SK-N-SH (cell line): ENCODE data around the gene BTN3A1. TPM values are rescaled to one million over a fixed set of nuclear protein-coding genes. Genes with fewer than 3 reads are reported as not detected.
"Not testable (repeated sequence)": the region's sequence is repeated elsewhere in the genome, so short reads cannot be mapped to it uniquely, and the experiment has no call there.

ENCODE experiments used
- CTCF ChIA-PET: fragments of 300-600, 350-600 bp; formaldehyde crosslinking; extraction: SDS; loops from one replicate; lab custom pipeline; 2021; lab: Yijun Ruan, JAX
- POLR2A ChIA-PET: fragments of 350-600 bp; sonication (Branson Sonifier 250); formaldehyde crosslinking; extraction: SDS; loops from one replicate; lab custom pipeline; 2020; ENCODE audit warnings: antibody characterized with exemption, inconsistent platforms; lab: Yijun Ruan, JAX
- DNase-seq: peaks from one replicate; pipeline ENCODE4 v3.0.0; 2012
- H2AFZ ChIP-seq: fragments of 200-600 bp; sonication (generic); 2 replicates; pipeline ENCODE4 v1.8.1; 2016; ENCODE audit warnings: antibody characterized with exemption, mild to moderate bottlenecking, low read depth
- H3F3A ChIP-seq: fragments of 200-600 bp; sonication (generic); replicated peaks from 2 replicates; pipeline ENCODE3; 2016; ENCODE audit warnings: antibody characterized with exemption, mild to moderate bottlenecking; ENCODE audit not compliant: insufficient read depth
- H3K27ac ChIP-seq, 2 experiments: fragments of 200-500 bp in 1 of 2; fragments of 200-600 bp in 1 of 2; sonication (Bioruptor generic) in 1 of 2; sonication (generic), shearing (Covaris generic) in 1 of 2; 2 replicates each; pipeline versions ENCODE4 v1.5.1 to v1.6.1; 2014 to 2016; ENCODE audit warnings: low read depth in 2 of 2, inconsistent platforms in 1 of 2, low read length in 1 of 2, mild to moderate bottlenecking in 1 of 2, mixed read lengths in 1 of 2
- H3K27me3 ChIP-seq: fragments of 200-600 bp; sonication (generic), shearing (Covaris generic); 2 replicates; pipeline ENCODE4 v1.6.1; 2016; ENCODE audit warnings: mixed run types; ENCODE audit not compliant: insufficient read depth
- H3K36me3 ChIP-seq, 2 experiments: fragments of 200-500 bp in 1 of 2; fragments of 200-600 bp in 1 of 2; sonication (Bioruptor generic) in 1 of 2; sonication (generic) in 1 of 2; replicated peaks in 1 of 2; 2 replicates each; pipeline versions ENCODE3 to v1.5.1; 2014 to 2016; ENCODE audit warnings: low read length in 1 of 2, mild to moderate bottlenecking in 1 of 2; ENCODE audit not compliant: insufficient read depth in 2 of 2, control insufficient read depth in 1 of 2
- H3K4me1 ChIP-seq, 2 experiments: fragments of 200-500 bp in 1 of 2; fragments of 200-600 bp in 1 of 2; sonication (Bioruptor generic) in 1 of 2; sonication (generic), shearing (Covaris generic) in 1 of 2; 2 replicates each; pipeline versions ENCODE4 v1.5.1 to v1.6.1; 2014 to 2016; ENCODE audit warnings: low read depth in 1 of 2, low read length in 1 of 2, mixed run types in 1 of 2; ENCODE audit not compliant: insufficient read depth in 2 of 2, control insufficient read depth in 1 of 2
- H3K4me2 ChIP-seq: fragments of 200-600 bp; sonication (generic), shearing (Covaris generic); 2 replicates; pipeline ENCODE4 v1.6.1; 2017; ENCODE audit warnings: mixed run types
- H3K4me3 ChIP-seq, 2 experiments: fragments of 200-500 bp in 1 of 2; fragments of 200-600 bp in 1 of 2; sonication (Bioruptor generic) in 1 of 2; sonication (generic), shearing (Covaris generic) in 1 of 2; 2 replicates each; pipeline versions ENCODE4 v1.5.1 to v1.8.1; 2014 to 2016; ENCODE audit warnings: low read depth in 2 of 2, inconsistent platforms in 1 of 2, low read length in 1 of 2, mild to moderate bottlenecking in 1 of 2, mixed read lengths in 1 of 2, moderate library complexity in 1 of 2
- H3K79me2 ChIP-seq: fragments of 200-600 bp; sonication (generic); 2 replicates; pipeline ENCODE4 v1.8.1; 2017; ENCODE audit warnings: mild to moderate bottlenecking; ENCODE audit not compliant: insufficient read depth
- H3K9ac ChIP-seq: fragments of 200-600 bp; sonication (generic); 2 replicates; pipeline ENCODE4 v1.6.1; 2017; ENCODE audit warnings: mixed run types
- H3K9me2 ChIP-seq: fragments of 200-600 bp; sonication (generic); 2 replicates; pipeline ENCODE4 v1.6.1; 2017; ENCODE audit warnings: mixed run types
- H3K9me3 ChIP-seq: fragments of 200-600 bp; sonication (generic); 2 replicates; pipeline ENCODE4 v1.6.1; 2017; ENCODE audit warnings: mixed run types, mild to moderate bottlenecking, moderate library complexity
- H4K20me1 ChIP-seq: fragments of 200-600 bp; sonication (generic); 2 replicates; pipeline ENCODE4 v1.6.1; 2017; ENCODE audit warnings: mild to moderate bottlenecking, mixed run types; ENCODE audit not compliant: insufficient read depth
- CHD2 ChIP-seq: fragments of 150-350 bp; IDR thresholded peaks from 2 replicates; pipeline ENCODE4 v1.6.1; 2018; ENCODE audit warnings: low read length; ENCODE audit not compliant: partially characterized antibody
- ELF1 ChIP-seq: IDR thresholded peaks from 2 replicates; pipeline ENCODE4 v1.4.0; 2012
- FOXJ3 ChIP-seq: sonication (generic); formaldehyde crosslinking; IDR thresholded peaks from 2 replicates; pipeline ENCODE4 v1.5.1; 2020; ENCODE audit warnings: mild to moderate bottlenecking, missing genetic modification reagents
- JUND ChIP-seq: IDR thresholded peaks from 2 replicates; pipeline ENCODE4 v1.4.0; 2012
- MEF2A ChIP-seq: IDR thresholded peaks from 2 replicates; pipeline ENCODE4 v1.4.0; 2012; ENCODE audit warnings: low read depth, borderline replicate concordance
- MXI1 ChIP-seq: IDR thresholded peaks from 2 replicates; pipeline ENCODE4 v1.6.1; 2012; ENCODE audit warnings: mild to moderate bottlenecking, low read depth, low read length, improper control_type of control experiment
- NRF1 ChIP-seq: IDR thresholded peaks from 2 replicates; pipeline ENCODE4 v1.6.1; 2012; ENCODE audit warnings: low read depth, mild to moderate bottlenecking, low read length
- POLR2AphosphoS5 ChIP-seq: IDR thresholded peaks from 2 replicates; pipeline ENCODE4 v1.6.1; 2012; ENCODE audit warnings: low read depth, low read length
- RAD21 ChIP-seq: IDR thresholded peaks from 2 replicates; pipeline ENCODE4 v1.6.1; 2012; ENCODE audit warnings: mild to moderate bottlenecking, low read length
- RCOR1 ChIP-seq: fragments of 150-350 bp; IDR thresholded peaks from 2 replicates; pipeline ENCODE4 v1.6.1; 2017; ENCODE audit warnings: antibody characterized with exemption, low read length
- RXRA ChIP-seq: IDR thresholded peaks from 2 replicates; pipeline ENCODE4 v1.4.0; 2012; ENCODE audit warnings: low read depth, mild to moderate bottlenecking, borderline replicate concordance
- SMC3 ChIP-seq: IDR thresholded peaks from 2 replicates; pipeline ENCODE4 v1.6.1; 2012; ENCODE audit warnings: low read depth, low read length, improper control_type of control experiment
- TAF1 ChIP-seq: IDR thresholded peaks from 2 replicates; pipeline ENCODE4 v1.6.1; 2012; ENCODE audit warnings: low read depth, mild to moderate bottlenecking, low read length, moderate library complexity, borderline replicate concordance
- TEAD4 ChIP-seq: IDR thresholded peaks from 2 replicates; pipeline ENCODE4 v1.4.0; 2012; ENCODE audit warnings: mild to moderate bottlenecking, borderline replicate concordance; ENCODE audit not compliant: insufficient read depth
- WGBS: methylation state at CpG from one replicate; pipeline ENCODE4 v1.1.6; 2017; ENCODE audit warnings: low lambda C conversion rate; 5-methylcytosine and 5-hydroxymethylcytosine counted together
- polyA plus RNA-seq, 3 experiments: library from polyadenylated mRNA; depleted of rRNA; stranded (reverse); fragments of >200 nt; gene quantifications; 2 replicates each; pipeline ENCODE4 v1.2.3, GENCODE V29; 2012
- TF ChIP-seq, protein P1 (sequence below): IDR thresholded peaks from 2 replicates; pipeline ENCODE4 v1.4.0; 2012; ENCODE audit warnings: low read depth, borderline replicate concordance
- TF ChIP-seq, protein P2 (sequence below): IDR thresholded peaks from 2 replicates; pipeline ENCODE4 v1.4.0; 2012; ENCODE audit warnings: low read depth, borderline replicate concordance
- TF ChIP-seq, protein P3 (sequence below): fragments of 150-350 bp; IDR thresholded peaks from 2 replicates; pipeline ENCODE4 v1.6.1; 2016; ENCODE audit warnings: mild to moderate bottlenecking, low read depth, low read length
- TF ChIP-seq, protein P4 (sequence below): IDR thresholded peaks from 2 replicates; pipeline ENCODE4 v1.4.0; 2012; ENCODE audit warnings: low read depth

BTN3A1 gene
- polyA plus RNA-seq, 1 of the 3 experiments (the other 2 are of a cell fraction) = 14.2 TPM

DNA sequence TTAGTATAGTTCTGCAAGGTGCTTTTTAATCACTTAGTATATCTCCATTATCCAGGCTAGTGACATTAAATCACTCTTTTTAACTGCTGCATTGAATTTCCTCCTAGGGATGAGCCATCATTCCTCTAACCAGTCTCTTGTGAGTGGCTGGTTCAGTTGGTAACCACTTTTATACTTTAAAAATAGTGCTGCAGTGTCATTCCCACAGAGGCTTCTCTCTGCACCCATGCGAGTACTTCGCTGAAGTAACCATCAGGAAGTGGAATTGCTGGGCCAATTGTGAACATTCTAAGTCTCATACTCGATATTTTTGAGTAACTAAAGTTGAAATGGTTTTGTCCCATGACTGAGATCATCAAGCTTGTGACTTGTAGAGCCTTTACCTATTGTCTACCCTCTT lies 35.0 kb upstream of the BTN3A1 start:
- no peak overlapping the region for H3K4me3 ChIP-seq
- DNase-seq = no peak
- H4K20me1 ChIP-seq = no peaks in the 10 kb centered on the region
- H2AFZ ChIP-seq = no peak overlapping the region
- H3K27ac ChIP-seq = peak overlapping the region in 1 of 2 experiments; percentile 58; a peak in 1 of 4 replicates
- H3K79me2 ChIP-seq = no peaks in the 10 kb centered on the region; the same call in 1 of the 2 replicates
- H3K27me3 ChIP-seq = no peaks in the 10 kb centered on the region
- H3K9me2 ChIP-seq = no peaks in the 10 kb centered on the region
- POLR2A ChIA-PET = no interaction called here
- H3K9ac ChIP-seq = no peak overlapping the region
- H3K4me2 ChIP-seq = no peak overlapping the region
- TF ChIP-seq POLR2AphosphoS5 (no peak), RAD21 (no peak), MEF2A (no peak), FOXJ3 (CRISPR knock-in tag) (no peak), RXRA (no peak), MXI1 (no peak), JUND (no peak), TAF1 (no peak)
- TF ChIP-seq, protein P1, sequence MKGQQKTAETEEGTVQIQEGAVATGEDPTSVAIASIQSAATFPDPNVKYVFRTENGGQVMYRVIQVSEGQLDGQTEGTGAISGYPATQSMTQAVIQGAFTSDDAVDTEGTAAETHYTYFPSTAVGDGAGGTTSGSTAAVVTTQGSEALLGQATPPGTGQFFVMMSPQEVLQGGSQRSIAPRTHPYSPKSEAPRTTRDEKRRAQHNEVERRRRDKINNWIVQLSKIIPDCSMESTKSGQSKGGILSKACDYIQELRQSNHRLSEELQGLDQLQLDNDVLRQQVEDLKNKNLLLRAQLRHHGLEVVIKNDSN = no peak
- H3K9me3 ChIP-seq = no peaks in the 10 kb centered on the region
- 74% methylated on average over 3 of the region's 3 CpGs for WGBS
- CTCF ChIA-PET = interaction anchor here (1.3 kb wide), 1 partner anchor 25 kb away, joined by 5 read pairs; no protein-coding TSS in a partner anchor
- no peaks in the 10 kb centered on the region for H3F3A ChIP-seq
- H3K4me1 ChIP-seq = peaks cover 12 to 16% of the 10 kb centered on the region in 2 experiments; a peak in 3 of 4 replicates
- H3K36me3 ChIP-seq = peaks cover 0 to 8% of the 10 kb centered on the region in 2 experiments

DNA sequence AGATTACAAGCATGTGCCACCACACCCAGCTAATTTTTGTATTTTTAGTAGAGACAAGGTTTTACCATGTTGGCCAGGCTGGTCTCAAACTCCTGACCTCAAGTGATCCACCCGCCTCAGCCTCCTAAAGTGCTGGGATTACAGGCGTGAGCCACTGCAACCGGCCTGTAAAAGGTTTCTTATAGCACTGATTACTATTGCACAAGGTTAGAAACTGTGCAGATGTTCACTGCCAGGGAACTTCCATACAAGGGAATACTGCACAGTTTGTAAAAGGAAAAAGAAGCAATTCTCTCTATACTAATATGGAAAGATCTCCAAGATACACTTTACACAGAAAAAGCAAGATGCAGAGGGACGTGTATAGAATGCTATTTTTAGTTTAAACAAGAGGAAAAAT lies 30.3 kb upstream of the BTN3A1 start:
- peaks cover 8 to 23% of the 10 kb centered on the region in 2 experiments for H3K36me3 ChIP-seq
- H3K9me3 ChIP-seq, H3K4me3 ChIP-seq, DNase-seq, H4K20me1 ChIP-seq, POLR2A ChIA-PET, CTCF ChIA-PET, H2AFZ ChIP-seq, H3K4me2 ChIP-seq, H3K9me2 ChIP-seq, H3F3A ChIP-seq, H3K4me1 ChIP-seq, H3K9ac ChIP-seq, H3K27me3 ChIP-seq, H3K27ac ChIP-seq, H3K79me2 ChIP-seq: not testable (repeated sequence)
- 92% methylated on average over 4 of the region's 4 CpGs for WGBS

DNA sequence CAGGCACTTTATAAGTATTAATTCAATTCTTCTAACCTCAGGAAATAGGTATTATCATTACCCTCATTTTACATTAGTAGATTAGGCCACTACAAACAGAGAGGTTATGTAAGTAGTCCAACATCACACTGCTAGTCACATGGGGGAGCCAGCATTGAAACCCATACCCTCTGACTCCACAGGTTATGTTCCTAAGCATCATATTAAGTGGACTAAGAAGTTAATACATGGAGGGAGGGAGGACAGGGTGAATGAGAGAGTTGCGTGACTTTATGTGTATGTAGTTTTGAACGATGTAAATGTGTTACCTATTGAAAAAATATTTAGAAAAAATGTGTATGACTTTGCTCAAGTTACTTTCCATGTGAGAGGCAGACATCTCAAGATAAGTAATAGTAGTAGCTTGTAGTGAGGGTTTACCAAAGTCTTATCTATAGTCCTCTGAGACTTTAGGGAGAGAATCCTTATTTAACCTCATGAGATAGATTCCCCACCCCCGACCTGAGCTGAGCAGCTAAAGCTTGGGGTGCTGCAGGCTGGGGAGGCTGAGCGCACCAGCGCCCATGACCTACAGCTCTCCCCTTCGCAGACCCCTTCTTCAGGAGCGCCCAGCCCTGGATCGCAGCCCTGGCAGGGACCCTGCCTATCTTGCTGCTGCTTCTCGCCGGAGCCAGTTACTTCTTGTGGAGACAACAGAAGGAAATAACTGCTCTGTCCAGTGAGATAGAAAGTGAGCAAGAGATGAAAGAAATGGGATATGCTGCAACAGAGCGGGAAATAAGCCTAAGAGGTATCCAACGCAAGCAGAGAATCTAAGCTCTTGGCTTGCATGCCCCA lies 29.5 kb upstream of the BTN3A1 start:
- CTCF ChIA-PET = no interaction called here
- Histone ChIP-seq H3K9ac (no peak overlapping the region), H3K79me2 (no peaks in the 10 kb centered on the region), H3K36me3 (peaks cover 8 to 23% of the 10 kb centered on the region in 2 experiments), H3K9me3 (no peaks in the 10 kb centered on the region), H3F3A (no peaks in the 10 kb centered on the region), H3K4me3 (no peak overlapping the region), H3K4me1 (peaks cover 0 to under 1% of the 10 kb centered on the region in 2 experiments; a peak in 1 of 4 replicates), H4K20me1 (no peaks in the 10 kb centered on the region), H3K27ac (no peak overlapping the region), H3K27me3 (no peaks in the 10 kb centered on the region), H3K9me2 (no peaks in the 10 kb centered on the region), H3K4me2 (no peak overlapping the region), H2AFZ (no peak overlapping the region)
- POLR2A ChIA-PET = no interaction called here
- no peak for DNase-seq
- 92% methylated on average over 12 of the region's 12 CpGs for WGBS
- no peak for TF ChIP-seq CHD2
- no peak for TF ChIP-seq POLR2AphosphoS5
- TF ChIP-seq, protein P2, sequence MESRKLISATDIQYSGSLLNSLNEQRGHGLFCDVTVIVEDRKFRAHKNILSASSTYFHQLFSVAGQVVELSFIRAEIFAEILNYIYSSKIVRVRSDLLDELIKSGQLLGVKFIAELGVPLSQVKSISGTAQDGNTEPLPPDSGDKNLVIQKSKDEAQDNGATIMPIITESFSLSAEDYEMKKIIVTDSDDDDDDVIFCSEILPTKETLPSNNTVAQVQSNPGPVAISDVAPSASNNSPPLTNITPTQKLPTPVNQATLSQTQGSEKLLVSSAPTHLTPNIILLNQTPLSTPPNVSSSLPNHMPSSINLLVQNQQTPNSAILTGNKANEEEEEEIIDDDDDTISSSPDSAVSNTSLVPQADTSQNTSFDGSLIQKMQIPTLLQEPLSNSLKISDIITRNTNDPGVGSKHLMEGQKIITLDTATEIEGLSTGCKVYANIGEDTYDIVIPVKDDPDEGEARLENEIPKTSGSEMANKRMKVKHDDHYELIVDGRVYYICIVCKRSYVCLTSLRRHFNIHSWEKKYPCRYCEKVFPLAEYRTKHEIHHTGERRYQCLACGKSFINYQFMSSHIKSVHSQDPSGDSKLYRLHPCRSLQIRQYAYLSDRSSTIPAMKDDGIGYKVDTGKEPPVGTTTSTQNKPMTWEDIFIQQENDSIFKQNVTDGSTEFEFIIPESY = no peak
- no peak for TF ChIP-seq SMC3
- no peak for TF ChIP-seq RAD21
- TF ChIP-seq, protein P3, sequence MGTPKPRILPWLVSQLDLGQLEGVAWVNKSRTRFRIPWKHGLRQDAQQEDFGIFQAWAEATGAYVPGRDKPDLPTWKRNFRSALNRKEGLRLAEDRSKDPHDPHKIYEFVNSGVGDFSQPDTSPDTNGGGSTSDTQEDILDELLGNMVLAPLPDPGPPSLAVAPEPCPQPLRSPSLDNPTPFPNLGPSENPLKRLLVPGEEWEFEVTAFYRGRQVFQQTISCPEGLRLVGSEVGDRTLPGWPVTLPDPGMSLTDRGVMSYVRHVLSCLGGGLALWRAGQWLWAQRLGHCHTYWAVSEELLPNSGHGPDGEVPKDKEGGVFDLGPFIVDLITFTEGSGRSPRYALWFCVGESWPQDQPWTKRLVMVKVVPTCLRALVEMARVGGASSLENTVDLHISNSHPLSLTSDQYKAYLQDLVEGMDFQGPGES = no peak
- TF ChIP-seq ELF1 = no peak
- no peak for TF ChIP-seq MEF2A
- TF ChIP-seq NRF1 = no peak
- no peak for TF ChIP-seq RXRA
- TF ChIP-seq RCOR1 = no peak
- TF ChIP-seq TEAD4 = no peak
- TF ChIP-seq, protein P4, sequence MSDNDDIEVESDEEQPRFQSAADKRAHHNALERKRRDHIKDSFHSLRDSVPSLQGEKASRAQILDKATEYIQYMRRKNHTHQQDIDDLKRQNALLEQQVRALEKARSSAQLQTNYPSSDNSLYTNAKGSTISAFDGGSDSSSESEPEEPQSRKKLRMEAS = no peak
